Neural cell (in vitro differentiated cells): ENCODE data around the gene RAB3A.

ENCODE experiments used
- CTCF ChIP-seq: fragments of 450-650 bp; IDR thresholded peaks from 2 replicates; pipeline ENCODE4 v1.5.1; 2014; ENCODE audit warnings: antibody characterized with exemption, mild to moderate bottlenecking, moderate library complexity; ENCODE audit not compliant: poor library complexity, severe bottlenecking
- EP300 ChIP-seq: fragments of 450-650 bp; conservative IDR thresholded peaks from 2 replicates; pipeline ENCODE4 v1.6.1; 2014; ENCODE audit warnings: antibody characterized with exemption, mild to moderate bottlenecking, moderate library complexity; ENCODE audit not compliant: poor library complexity, severe bottlenecking
- EZH2 ChIP-seq: fragments of 200-600, 300-800 bp; shearing (Covaris generic), sonication (generic); IDR thresholded peaks from 2 replicates; pipeline ENCODE4 v1.6.1; 2014; ENCODE audit warnings: antibody characterized with exemption, low read length, borderline replicate concordance, mild to moderate bottlenecking; ENCODE audit not compliant: insufficient read depth, poor library complexity, severe bottlenecking
- REST ChIP-seq: IDR thresholded peaks from 2 replicates; pipeline ENCODE4 v1.6.1; 2012; ENCODE audit warnings: borderline replicate concordance

- TF ChIP-seq EZH2 = no peak
- no peak for TF ChIP-seq CTCF
- TF ChIP-seq REST = no peak
- no peak for TF ChIP-seq EP300
Observed at GRCh38 chr19:18245297-18245696, 41.5 kb upstream of the RAB3A start.
